ENCODE measurements around the gene ZNF619. TPM values are rescaled to one million over a fixed set of nuclear protein-coding genes. Genes with fewer than 3 reads are reported as not detected.
"Not testable (repeated sequence)": the region's sequence is repeated elsewhere in the genome, so short reads cannot be mapped to it uniquely, and the experiment has no call there.

The ZNF619 gene
- total RNA-seq, 1 donor: 6.5 TPM

DNA sequence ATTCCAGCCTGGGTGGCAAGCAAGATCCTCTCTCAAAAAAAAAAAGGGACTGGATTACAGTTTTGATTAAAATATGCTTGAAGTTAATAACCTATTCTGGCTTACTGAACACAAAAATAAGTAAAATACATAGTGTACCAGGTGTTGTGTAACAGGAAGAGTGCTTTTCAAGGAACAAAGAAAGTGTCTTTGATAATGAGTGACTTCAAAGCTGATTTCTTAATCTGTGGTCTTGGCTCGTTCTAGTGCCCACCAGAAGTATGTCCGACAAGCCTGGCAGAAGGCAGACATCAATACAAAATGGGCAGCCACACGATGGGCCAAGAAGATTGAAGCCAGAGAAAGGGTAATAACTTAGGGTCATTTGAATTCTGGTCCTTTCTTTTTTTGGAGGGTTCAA lies 15.8 kb upstream of the ZNF619 start:
- H3K9me3 ChIP-seq (ENCODE audit: low read depth, low read length): no peaks in the 10 kb centered on the region
- peaks cover 66% of the 10 kb centered on the region for H3K36me3 ChIP-seq (ENCODE audit: insufficient read depth, low read length)

DNA sequence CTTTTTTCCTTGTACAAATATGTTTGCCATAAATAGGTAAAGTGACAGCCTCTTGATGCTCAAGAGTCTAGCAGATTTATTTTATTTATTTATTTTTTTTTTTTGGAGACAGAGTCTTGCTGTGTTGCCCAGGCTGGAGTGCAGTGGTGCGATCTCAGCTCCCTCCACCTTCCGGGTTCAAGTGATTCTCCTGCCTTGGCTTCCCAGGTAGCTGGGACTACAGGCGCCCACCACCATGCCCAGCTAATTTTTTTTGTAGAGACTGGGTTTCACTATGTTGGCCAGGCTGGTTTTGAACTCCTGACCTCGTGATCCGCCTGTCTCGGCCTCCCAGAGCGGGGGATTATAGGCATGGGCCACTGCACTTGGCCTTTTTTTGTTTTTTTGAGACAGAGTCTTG lies 14.1 kb upstream of the ZNF619 start:
- peaks cover 18% of the 10 kb centered on the region for H3K79me2 ChIP-seq (ENCODE audit: insufficient read depth, low read length)
- H4K20me1 ChIP-seq (ENCODE audit: insufficient read depth, low read length): peaks cover 26% of the 10 kb centered on the region
- not testable (repeated sequence) for H2AFZ ChIP-seq (ENCODE audit: low read length); H3K4me2 ChIP-seq (ENCODE audit: insufficient read depth, low read length); DNase-seq (ENCODE audit: insufficient read length, low spot score, missing footprints); H3K9me3 ChIP-seq (ENCODE audit: low read depth, low read length); H3K27me3 ChIP-seq (ENCODE audit: insufficient read depth, low read length); H3K4me3 ChIP-seq (ENCODE audit: insufficient read depth, low read length); H3K27ac ChIP-seq (ENCODE audit: low read depth, low read length)
- peaks cover 14% of the 10 kb centered on the region for H3K4me1 ChIP-seq (ENCODE audit: insufficient read depth, low read length)
- peaks cover 66% of the 10 kb centered on the region for H3K36me3 ChIP-seq (ENCODE audit: insufficient read depth, low read length)

More for the DNA sequence above, 15.8 kb upstream of the ZNF619 start:
- Histone ChIP-seq H3K27me3 (ENCODE audit: insufficient read depth, low read length) (no peaks in the 10 kb centered on the region), H4K20me1 (ENCODE audit: insufficient read depth, low read length) (peaks cover 30% of the 10 kb centered on the region), H3K4me2 (ENCODE audit: insufficient read depth, low read length) (no peak overlapping the region), H3K4me3 (ENCODE audit: insufficient read depth, low read length) (no peak overlapping the region), H3K79me2 (ENCODE audit: insufficient read depth, low read length) (peaks cover 26% of the 10 kb centered on the region), H3K4me1 (ENCODE audit: insufficient read depth, low read length) (peaks cover 15% of the 10 kb centered on the region), H3K27ac (ENCODE audit: low read depth, low read length) (no peak overlapping the region), H2AFZ (ENCODE audit: low read length) (no peak overlapping the region)
- TF ChIP-seq, protein P1, sequence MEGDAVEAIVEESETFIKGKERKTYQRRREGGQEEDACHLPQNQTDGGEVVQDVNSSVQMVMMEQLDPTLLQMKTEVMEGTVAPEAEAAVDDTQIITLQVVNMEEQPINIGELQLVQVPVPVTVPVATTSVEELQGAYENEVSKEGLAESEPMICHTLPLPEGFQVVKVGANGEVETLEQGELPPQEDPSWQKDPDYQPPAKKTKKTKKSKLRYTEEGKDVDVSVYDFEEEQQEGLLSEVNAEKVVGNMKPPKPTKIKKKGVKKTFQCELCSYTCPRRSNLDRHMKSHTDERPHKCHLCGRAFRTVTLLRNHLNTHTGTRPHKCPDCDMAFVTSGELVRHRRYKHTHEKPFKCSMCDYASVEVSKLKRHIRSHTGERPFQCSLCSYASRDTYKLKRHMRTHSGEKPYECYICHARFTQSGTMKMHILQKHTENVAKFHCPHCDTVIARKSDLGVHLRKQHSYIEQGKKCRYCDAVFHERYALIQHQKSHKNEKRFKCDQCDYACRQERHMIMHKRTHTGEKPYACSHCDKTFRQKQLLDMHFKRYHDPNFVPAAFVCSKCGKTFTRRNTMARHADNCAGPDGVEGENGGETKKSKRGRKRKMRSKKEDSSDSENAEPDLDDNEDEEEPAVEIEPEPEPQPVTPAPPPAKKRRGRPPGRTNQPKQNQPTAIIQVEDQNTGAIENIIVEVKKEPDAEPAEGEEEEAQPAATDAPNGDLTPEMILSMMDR (IDR thresholded peaks at IDR 0.05; ENCODE audit: extremely low read depth, low read depth, low read length): no peak
- DNase-seq (ENCODE audit: insufficient read length, low spot score, missing footprints): no peak

DNA sequence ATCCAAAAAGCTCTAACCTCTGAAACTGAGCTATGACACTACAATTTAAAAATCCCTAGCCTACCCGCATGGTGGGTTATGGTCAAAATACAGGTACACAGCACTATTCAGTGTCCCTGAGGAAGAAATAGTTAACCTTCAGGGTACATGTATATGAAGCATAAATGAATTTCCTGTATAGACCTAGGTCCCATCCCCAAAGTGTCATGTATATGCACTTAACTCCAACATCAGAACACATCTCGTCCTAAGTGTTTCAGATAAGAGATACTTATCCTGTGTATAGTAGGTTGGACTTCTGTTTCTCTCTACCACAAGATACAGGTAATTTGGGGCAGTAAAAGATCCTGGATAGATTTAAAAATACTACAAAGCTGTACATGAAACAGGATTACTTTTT lies 13.3 kb upstream of the ZNF619 start:
- peaks cover 59% of the 10 kb centered on the region for H3K36me3 ChIP-seq (ENCODE audit: insufficient read depth, low read length)
- peaks cover 18% of the 10 kb centered on the region for H4K20me1 ChIP-seq (ENCODE audit: insufficient read depth, low read length)
- no peak overlapping the region for H3K4me2 ChIP-seq (ENCODE audit: insufficient read depth, low read length)
- no peaks in the 10 kb centered on the region for H3K9me3 ChIP-seq (ENCODE audit: low read depth, low read length)
- DNase-seq (ENCODE audit: insufficient read length, low spot score, missing footprints): no peak
- peaks cover 11% of the 10 kb centered on the region for H3K79me2 ChIP-seq (ENCODE audit: insufficient read depth, low read length)
- H3K27ac ChIP-seq (ENCODE audit: low read depth, low read length): no peak overlapping the region
- H2AFZ ChIP-seq (ENCODE audit: low read length): no peak overlapping the region
- no peaks in the 10 kb centered on the region for H3K27me3 ChIP-seq (ENCODE audit: insufficient read depth, low read length)
- H3K4me3 ChIP-seq (ENCODE audit: insufficient read depth, low read length): no peak overlapping the region
- TF ChIP-seq, protein P1 (IDR thresholded peaks at IDR 0.05; ENCODE audit: extremely low read depth, low read depth, low read length): no peak
- peaks cover 7% of the 10 kb centered on the region for H3K4me1 ChIP-seq (ENCODE audit: insufficient read depth, low read length)

GRCh38 chr3:40464339-40465110 lies 12.4 kb upstream of the ZNF619 start:
- Histone ChIP-seq H3K27me3 (ENCODE audit: insufficient read depth, low read length) (no peaks in the 10 kb centered on the region), H4K20me1 (ENCODE audit: insufficient read depth, low read length) (peaks cover 11% of the 10 kb centered on the region), H3K79me2 (ENCODE audit: insufficient read depth, low read length) (peaks cover 3% of the 10 kb centered on the region), H3K9me3 (ENCODE audit: low read depth, low read length) (no peaks in the 10 kb centered on the region), H3K4me2 (ENCODE audit: insufficient read depth, low read length) (no peak overlapping the region), H3K4me3 (ENCODE audit: insufficient read depth, low read length) (no peak overlapping the region), H3K27ac (ENCODE audit: low read depth, low read length) (no peak overlapping the region), H2AFZ (ENCODE audit: low read length) (no peak overlapping the region), H3K36me3 (ENCODE audit: insufficient read depth, low read length) (peaks cover 50% of the 10 kb centered on the region), H3K4me1 (ENCODE audit: insufficient read depth, low read length) (no peaks in the 10 kb centered on the region)
- DNase-seq (ENCODE audit: insufficient read length, low spot score, missing footprints): no peak
- TF ChIP-seq, protein P1 (IDR thresholded peaks at IDR 0.05; ENCODE audit: extremely low read depth, low read depth, low read length): no peak

All from osteoblast (primary cell).